Measurements from ENCODE around the gene SCUBE1.

The SCUBE1 gene

GRCh38 chr22:43279867-43280522, 63.2 kb downstream of the SCUBE1 start:
- peaks cover 9% of the 10 kb centered on the region for H3K27me3 Mint-ChIP-seq
- H3K27ac Mint-ChIP-seq: no peak overlapping the region
- H3K9me3 Mint-ChIP-seq: no peaks in the 10 kb centered on the region
- H3K4me3 Mint-ChIP-seq: no peak overlapping the region
- H3K36me3 Mint-ChIP-seq (ENCODE audit: low read depth): no peaks in the 10 kb centered on the region
- peaks cover 11% of the 10 kb centered on the region for H3K4me1 Mint-ChIP-seq (ENCODE audit: low read depth)
- intact Hi-C loops (cut with micrococcal nuclease): no loop called here

- H3K4me3 Mint-ChIP-seq: no peak overlapping the region
- peaks cover 11% of the 10 kb centered on the region for H3K4me1 Mint-ChIP-seq (ENCODE audit: low read depth)
- H3K36me3 Mint-ChIP-seq (ENCODE audit: low read depth): no peaks in the 10 kb centered on the region
- intact Hi-C loops (cut with micrococcal nuclease): no loop called here
- no peaks in the 10 kb centered on the region for H3K9me3 Mint-ChIP-seq
- no peak overlapping the region for H3K27ac Mint-ChIP-seq
- H3K27me3 Mint-ChIP-seq: peaks cover 12% of the 10 kb centered on the region
These were observed 65.1 kb downstream of the SCUBE1 start for GRCh38 chr22:43277987-43278601.

- Mint-ChIP-seq H3K36me3 (ENCODE audit: low read depth) (no peaks in the 10 kb centered on the region), H3K4me3 (no peak overlapping the region), H3K27me3 (peaks cover 12% of the 10 kb centered on the region), H3K4me1 (ENCODE audit: low read depth) (peaks cover 11% of the 10 kb centered on the region), H3K27ac (no peak overlapping the region), H3K9me3 (no peaks in the 10 kb centered on the region)
- intact Hi-C loops (cut with micrococcal nuclease): no loop called here
These were observed 66.1 kb downstream of the SCUBE1 start for GRCh38 chr22:43277091-43277490.

- Mint-ChIP-seq H3K36me3 (ENCODE audit: low read depth) (no peaks in the 10 kb centered on the region), H3K27ac (no peak overlapping the region), H3K4me1 (ENCODE audit: low read depth) (peaks cover 11% of the 10 kb centered on the region), H3K4me3 (no peak overlapping the region), H3K27me3 (peaks cover 8% of the 10 kb centered on the region), H3K9me3 (no peaks in the 10 kb centered on the region)
- intact Hi-C loops (cut with micrococcal nuclease): no loop called here
These were observed 66.9 kb downstream of the SCUBE1 start for GRCh38 chr22:43276321-43276720.

- no peaks in the 10 kb centered on the region for H3K36me3 Mint-ChIP-seq (ENCODE audit: low read depth)
- H3K27me3 Mint-ChIP-seq: peaks cover 7% of the 10 kb centered on the region
- peak overlapping the region; percentile 39 for H3K27ac Mint-ChIP-seq
- no peak overlapping the region for H3K4me3 Mint-ChIP-seq
- intact Hi-C loops (cut with micrococcal nuclease): no loop called here
- no peaks in the 10 kb centered on the region for H3K9me3 Mint-ChIP-seq
- H3K4me1 Mint-ChIP-seq (ENCODE audit: low read depth): peaks cover 11% of the 10 kb centered on the region
These were observed 67.4 kb downstream of the SCUBE1 start for GRCh38 chr22:43275545-43276317.

- no peaks in the 10 kb centered on the region for H3K36me3 Mint-ChIP-seq (ENCODE audit: low read depth)
- H3K27me3 Mint-ChIP-seq: peaks cover 5% of the 10 kb centered on the region
- no peak overlapping the region for H3K27ac Mint-ChIP-seq
- H3K4me3 Mint-ChIP-seq: no peak overlapping the region
- H3K9me3 Mint-ChIP-seq: no peaks in the 10 kb centered on the region
- peaks cover 11% of the 10 kb centered on the region for H3K4me1 Mint-ChIP-seq (ENCODE audit: low read depth)
- intact Hi-C loops (cut with micrococcal nuclease): loop anchor here (1.0 kb wide), 2 partner anchors 72 to 111 kb away; no protein-coding TSS in a partner anchor
These were observed 68.5 kb downstream of the SCUBE1 start for GRCh38 chr22:43274595-43275240.

- Mint-ChIP-seq H3K4me3 (no peak overlapping the region), H3K4me1 (ENCODE audit: low read depth) (peaks cover 11% of the 10 kb centered on the region), H3K27me3 (peaks cover 5% of the 10 kb centered on the region), H3K36me3 (ENCODE audit: low read depth) (no peaks in the 10 kb centered on the region), H3K27ac (no peak overlapping the region), H3K9me3 (no peaks in the 10 kb centered on the region)
- intact Hi-C loops (cut with micrococcal nuclease): loop anchor here (1.0 kb wide), 2 partner anchors 72 to 111 kb away; no protein-coding TSS in a partner anchor
These were observed 69.2 kb downstream of the SCUBE1 start for GRCh38 chr22:43273902-43274484.

- Mint-ChIP-seq H3K4me1 (ENCODE audit: low read depth) (peaks cover 11% of the 10 kb centered on the region), H3K4me3 (no peak overlapping the region), H3K27ac (no peak overlapping the region), H3K27me3 (peaks cover 5% of the 10 kb centered on the region), H3K9me3 (no peaks in the 10 kb centered on the region), H3K36me3 (ENCODE audit: low read depth) (no peaks in the 10 kb centered on the region)
- intact Hi-C loops (cut with micrococcal nuclease): no loop called here
These were observed 70.3 kb downstream of the SCUBE1 start for GRCh38 chr22:43272869-43273318.

GRCh38 chr22:43272301-43272700, 70.9 kb downstream of the SCUBE1 start:
- Mint-ChIP-seq H3K9me3 (no peaks in the 10 kb centered on the region), H3K4me1 (ENCODE audit: low read depth) (peaks cover 11% of the 10 kb centered on the region), H3K36me3 (ENCODE audit: low read depth) (no peaks in the 10 kb centered on the region), H3K27ac (no peak overlapping the region), H3K27me3 (peaks cover 5% of the 10 kb centered on the region), H3K4me3 (no peak overlapping the region)
- intact Hi-C loops (cut with micrococcal nuclease): no loop called here

- Mint-ChIP-seq H3K27me3 (peaks cover 5% of the 10 kb centered on the region), H3K4me3 (no peak overlapping the region), H3K27ac (no peak overlapping the region), H3K4me1 (ENCODE audit: low read depth) (peaks cover 8% of the 10 kb centered on the region), H3K36me3 (ENCODE audit: low read depth) (no peaks in the 10 kb centered on the region), H3K9me3 (no peaks in the 10 kb centered on the region)
- intact Hi-C loops (cut with micrococcal nuclease): no loop called here
These were observed 72.2 kb downstream of the SCUBE1 start for GRCh38 chr22:43270949-43271348.

GRCh38 chr22:43270314-43270908, 72.8 kb downstream of the SCUBE1 start:
- H3K9me3 Mint-ChIP-seq: no peaks in the 10 kb centered on the region
- no peak overlapping the region for H3K4me3 Mint-ChIP-seq
- H3K27ac Mint-ChIP-seq: no peak overlapping the region
- H3K27me3 Mint-ChIP-seq: peaks cover 6% of the 10 kb centered on the region
- peaks cover 2% of the 10 kb centered on the region for H3K4me1 Mint-ChIP-seq (ENCODE audit: low read depth)
- no peaks in the 10 kb centered on the region for H3K36me3 Mint-ChIP-seq (ENCODE audit: low read depth)
- intact Hi-C loops (cut with micrococcal nuclease): no loop called here

GRCh38 chr22:43269646-43270045, 73.5 kb downstream of the SCUBE1 start:
- no peak overlapping the region for H3K4me3 Mint-ChIP-seq
- peaks cover 7% of the 10 kb centered on the region for H3K27me3 Mint-ChIP-seq
- H3K36me3 Mint-ChIP-seq (ENCODE audit: low read depth): no peaks in the 10 kb centered on the region
- no peak overlapping the region for H3K27ac Mint-ChIP-seq
- no peaks in the 10 kb centered on the region for H3K9me3 Mint-ChIP-seq
- intact Hi-C loops (cut with micrococcal nuclease): no loop called here
- H3K4me1 Mint-ChIP-seq (ENCODE audit: low read depth): peaks cover 3% of the 10 kb centered on the region

GRCh38 chr22:43269246-43269645, 73.9 kb downstream of the SCUBE1 start:
- Mint-ChIP-seq H3K27ac (no peak overlapping the region), H3K36me3 (ENCODE audit: low read depth) (no peaks in the 10 kb centered on the region), H3K9me3 (no peaks in the 10 kb centered on the region), H3K27me3 (peaks cover 11% of the 10 kb centered on the region), H3K4me1 (ENCODE audit: low read depth) (peaks cover 7% of the 10 kb centered on the region), H3K4me3 (no peak overlapping the region)
- intact Hi-C loops (cut with micrococcal nuclease): no loop called here

All from dendritic cell treated with granulocyte-macrophage colony-stimulating factor and Interleukin-4, amounts not matched to agents 40 ng/mL and 50 ng/mL, for 4 days (primary cell).